AG09319 (cell line): Measurements from ENCODE around the gene PPP6R1.

Experiments used
- DNase-seq: peaks from one replicate; pipeline ENCODE4 v3.0.0-alpha.2; 2010; ENCODE audit warnings: low read depth; ENCODE audit errors: extremely low read depth
- TF ChIP-seq, protein P1 (sequence below): IDR thresholded peaks from 2 replicates; pipeline ENCODE4 v1.5.1; 2011; ENCODE audit warnings: low read depth, mild to moderate bottlenecking, inconsistent platforms, low read length, moderate library complexity

Gene PPP6R1

DNA sequence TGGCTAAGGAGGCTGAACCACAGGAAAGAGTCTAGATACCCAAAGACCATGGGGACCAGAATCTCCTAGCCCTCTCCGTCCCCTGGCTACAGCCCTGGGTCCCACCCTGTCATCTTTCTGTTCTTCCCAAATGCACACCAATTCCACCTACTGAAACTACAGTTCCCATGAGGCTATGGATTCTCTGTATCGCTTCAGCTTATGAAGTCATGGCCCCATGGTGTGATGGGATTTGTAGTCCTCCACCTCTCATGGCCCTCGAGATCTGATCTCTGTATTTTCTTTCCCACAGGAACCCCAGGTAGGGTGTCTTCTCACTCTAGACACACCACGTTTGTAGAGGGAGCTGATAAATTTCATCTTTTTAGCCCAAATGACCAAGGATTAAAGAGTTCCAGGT is 61.3 kb downstream of the PPP6R1 start:
- TF ChIP-seq, protein P1, sequence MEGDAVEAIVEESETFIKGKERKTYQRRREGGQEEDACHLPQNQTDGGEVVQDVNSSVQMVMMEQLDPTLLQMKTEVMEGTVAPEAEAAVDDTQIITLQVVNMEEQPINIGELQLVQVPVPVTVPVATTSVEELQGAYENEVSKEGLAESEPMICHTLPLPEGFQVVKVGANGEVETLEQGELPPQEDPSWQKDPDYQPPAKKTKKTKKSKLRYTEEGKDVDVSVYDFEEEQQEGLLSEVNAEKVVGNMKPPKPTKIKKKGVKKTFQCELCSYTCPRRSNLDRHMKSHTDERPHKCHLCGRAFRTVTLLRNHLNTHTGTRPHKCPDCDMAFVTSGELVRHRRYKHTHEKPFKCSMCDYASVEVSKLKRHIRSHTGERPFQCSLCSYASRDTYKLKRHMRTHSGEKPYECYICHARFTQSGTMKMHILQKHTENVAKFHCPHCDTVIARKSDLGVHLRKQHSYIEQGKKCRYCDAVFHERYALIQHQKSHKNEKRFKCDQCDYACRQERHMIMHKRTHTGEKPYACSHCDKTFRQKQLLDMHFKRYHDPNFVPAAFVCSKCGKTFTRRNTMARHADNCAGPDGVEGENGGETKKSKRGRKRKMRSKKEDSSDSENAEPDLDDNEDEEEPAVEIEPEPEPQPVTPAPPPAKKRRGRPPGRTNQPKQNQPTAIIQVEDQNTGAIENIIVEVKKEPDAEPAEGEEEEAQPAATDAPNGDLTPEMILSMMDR, result no peak
- no peak for DNase-seq

- TF ChIP-seq, protein P1, result no peak
- no peak for DNase-seq
These were observed 62.0 kb downstream of the PPP6R1 start for GRCh38 chr19:55196803-55197202.

DNA sequence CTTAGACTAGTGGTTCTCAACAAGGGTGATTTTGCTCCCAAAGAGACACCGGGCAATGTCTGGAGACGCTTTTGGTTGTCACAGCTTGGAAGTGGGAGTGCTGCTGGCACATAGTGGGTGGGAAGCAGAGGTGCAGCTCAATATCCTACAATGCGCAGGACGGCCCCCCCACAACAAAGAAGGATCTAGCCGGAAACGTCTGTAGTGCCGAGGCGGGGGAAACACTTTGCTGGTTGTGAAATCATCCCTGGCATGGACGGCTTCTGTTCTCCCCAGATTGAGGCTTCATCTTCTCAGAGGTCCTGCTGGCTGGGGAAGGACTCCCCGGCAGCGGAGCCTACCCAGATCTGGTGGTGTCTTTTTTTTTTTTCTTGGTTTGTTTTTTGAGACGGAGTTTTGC is 65.3 kb downstream of the PPP6R1 start:
- no peak for DNase-seq
- TF ChIP-seq, protein P1, result no peak

GRCh38 chr19:55189403-55189835 is 69.4 kb downstream of the PPP6R1 start:
- peak; percentile 88 for DNase-seq
- TF ChIP-seq, protein P1, result no peak

DNA sequence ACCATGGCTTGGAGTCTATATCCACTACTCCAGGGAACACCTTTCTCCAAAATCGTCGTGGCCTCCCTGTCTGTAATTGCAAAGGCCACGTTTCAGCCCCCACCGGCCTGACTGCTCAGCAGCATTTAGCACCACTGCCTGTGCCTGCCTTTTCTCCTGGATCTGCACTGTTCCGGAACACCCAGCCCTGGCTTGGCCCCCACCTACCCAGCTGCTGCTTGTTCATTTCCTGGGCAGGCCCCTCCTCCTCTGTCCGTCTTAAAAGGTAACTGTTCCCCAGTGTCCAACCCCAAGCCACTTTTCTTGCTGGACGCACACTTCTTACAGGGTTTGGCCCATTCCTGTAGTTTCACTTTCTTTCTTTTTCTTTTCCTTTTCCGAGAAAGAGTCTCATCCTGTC is 70.2 kb downstream of the PPP6R1 start:
- TF ChIP-seq, protein P1, result no peak
- no peak for DNase-seq

DNA sequence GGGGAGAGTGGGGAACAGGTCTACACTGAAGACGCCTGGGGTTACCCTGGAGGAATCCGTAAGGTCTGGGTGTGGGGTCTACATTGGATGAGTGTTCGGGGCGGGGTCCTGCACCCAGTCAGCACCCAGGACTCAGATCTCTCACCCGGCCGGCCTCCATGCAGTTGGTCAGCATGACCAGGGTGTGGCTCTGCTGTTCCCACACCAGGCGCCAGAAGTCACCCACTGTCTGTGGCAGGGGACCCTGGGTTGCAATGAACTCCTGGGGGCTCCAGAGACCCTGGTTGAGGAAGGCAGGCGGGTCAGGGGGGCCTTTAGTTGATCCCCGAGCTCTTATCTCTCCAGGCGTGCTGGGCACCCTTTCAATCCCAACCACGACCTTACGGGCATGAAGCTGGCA is 72.7 kb downstream of the PPP6R1 start:
- DNase-seq, result no peak
- TF ChIP-seq, protein P1, result no peak

DNA sequence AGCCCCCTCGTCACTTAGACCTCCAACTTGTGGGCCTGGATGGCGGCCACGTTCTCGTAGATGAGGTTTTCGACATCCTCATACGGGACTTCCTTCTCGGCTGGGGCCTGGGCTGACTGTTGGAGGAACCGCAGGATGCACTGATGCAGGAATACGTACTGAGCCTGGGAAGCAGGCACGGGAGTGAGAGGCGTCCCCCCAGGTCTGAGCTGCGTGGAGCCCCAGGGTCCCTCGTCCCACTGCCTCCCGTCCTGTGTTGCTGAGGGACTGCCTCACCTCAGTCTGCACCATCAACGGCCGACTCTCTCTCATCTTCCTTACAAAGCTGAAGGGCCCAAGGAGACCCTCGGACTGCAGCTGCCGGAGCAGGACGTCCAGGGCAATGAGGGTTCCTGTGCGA is 77.1 kb downstream of the PPP6R1 start:
- no peak for DNase-seq
- TF ChIP-seq, protein P1, result no peak
